ENCODE measurements around the gene COBL. TPM values are rescaled to one million over a fixed set of nuclear protein-coding genes. Genes with fewer than 3 reads are reported as not detected.

COBL gene
- total RNA-seq, 1 experiment from 2014 or later = not detected

GRCh38 chr7:51154201-51154600 is 162.4 kb downstream of the COBL start:
- Histone ChIP-seq H3K9me2 (replicated peaks; ENCODE audit: insufficient read depth, low read length) (no peaks in the 10 kb centered on the region), H3K4me1 (ENCODE audit: low read length) (no peaks in the 10 kb centered on the region), H3K9me3 (ENCODE audit: low read length) (no peaks in the 10 kb centered on the region), H2AFZ (ENCODE audit: low read length) (no peak overlapping the region), H3K9ac (ENCODE audit: low read length) (no peak overlapping the region), H3K4me3 (ENCODE audit: low read length) (no peak overlapping the region), H3K36me3 (ENCODE audit: insufficient read depth, low read length) (no peaks in the 10 kb centered on the region), H3K27me3 (ENCODE audit: low read length) (no peaks in the 10 kb centered on the region), H3K27ac (ENCODE audit: low read length) (no peak overlapping the region), H4K20me1 (ENCODE audit: insufficient read depth, low read depth, low read length) (no peaks in the 10 kb centered on the region), H3K79me2 (ENCODE audit: low read length) (no peaks in the 10 kb centered on the region), H3K4me2 (ENCODE audit: low read depth, low read length, poor library complexity, severe bottlenecking) (no peak overlapping the region)
- DNase-seq = no peak

GRCh38 chr7:51152706-51153200 is 163.9 kb downstream of the COBL start:
- H3K79me2 ChIP-seq (ENCODE audit: low read length) = no peaks in the 10 kb centered on the region
- H2AFZ ChIP-seq (ENCODE audit: low read length) = no peak overlapping the region
- H3K36me3 ChIP-seq (ENCODE audit: insufficient read depth, low read length) = no peaks in the 10 kb centered on the region
- H3K27me3 ChIP-seq (ENCODE audit: low read length) = no peaks in the 10 kb centered on the region
- DNase-seq = no peak
- no peak overlapping the region for H3K9ac ChIP-seq (ENCODE audit: low read length)
- H4K20me1 ChIP-seq (ENCODE audit: insufficient read depth, low read depth, low read length) = no peaks in the 10 kb centered on the region
- H3K4me2 ChIP-seq (ENCODE audit: low read depth, low read length, poor library complexity, severe bottlenecking) = no peak overlapping the region
- H3K4me3 ChIP-seq (ENCODE audit: low read length) = no peak overlapping the region
- no peaks in the 10 kb centered on the region for H3K9me2 ChIP-seq (replicated peaks; ENCODE audit: insufficient read depth, low read length)
- H3K4me1 ChIP-seq (ENCODE audit: low read length) = no peaks in the 10 kb centered on the region
- no peak overlapping the region for H3K27ac ChIP-seq (ENCODE audit: low read length)
- H3K9me3 ChIP-seq (ENCODE audit: low read length) = no peaks in the 10 kb centered on the region

- no peak overlapping the region for H3K4me2 ChIP-seq (ENCODE audit: low read depth, low read length, poor library complexity, severe bottlenecking)
Measured at GRCh38 chr7:51151455-51151854, 165.2 kb downstream of the COBL start.

GRCh38 chr7:51150193-51150592 is 166.4 kb downstream of the COBL start:
- no peak overlapping the region for H3K4me2 ChIP-seq (ENCODE audit: low read depth, low read length, poor library complexity, severe bottlenecking)
- no peaks in the 10 kb centered on the region for H3K36me3 ChIP-seq (ENCODE audit: insufficient read depth, low read length)
- no peak overlapping the region for H3K9ac ChIP-seq (ENCODE audit: low read length)
- no peak overlapping the region for H3K4me3 ChIP-seq (ENCODE audit: low read length)
- no peaks in the 10 kb centered on the region for H3K9me2 ChIP-seq (replicated peaks; ENCODE audit: insufficient read depth, low read length)
- no peaks in the 10 kb centered on the region for H4K20me1 ChIP-seq (ENCODE audit: insufficient read depth, low read depth, low read length)
- H3K9me3 ChIP-seq (ENCODE audit: low read length) = no peaks in the 10 kb centered on the region
- no peak for DNase-seq
- no peak overlapping the region for H3K27ac ChIP-seq (ENCODE audit: low read length)
- H3K27me3 ChIP-seq (ENCODE audit: low read length) = no peaks in the 10 kb centered on the region
- no peaks in the 10 kb centered on the region for H3K4me1 ChIP-seq (ENCODE audit: low read length)
- H2AFZ ChIP-seq (ENCODE audit: low read length) = no peak overlapping the region
- no peaks in the 10 kb centered on the region for H3K79me2 ChIP-seq (ENCODE audit: low read length)

More at GRCh38 chr7:51151455-51151854, 165.2 kb downstream of the COBL start:
- Histone ChIP-seq H3K9me3 (ENCODE audit: low read length) (no peaks in the 10 kb centered on the region), H3K9ac (ENCODE audit: low read length) (no peak overlapping the region), H3K4me1 (ENCODE audit: low read length) (no peaks in the 10 kb centered on the region), H3K27ac (ENCODE audit: low read length) (no peak overlapping the region), H3K27me3 (ENCODE audit: low read length) (no peaks in the 10 kb centered on the region), H3K79me2 (ENCODE audit: low read length) (no peaks in the 10 kb centered on the region), H3K4me3 (ENCODE audit: low read length) (no peak overlapping the region), H3K36me3 (ENCODE audit: insufficient read depth, low read length) (no peaks in the 10 kb centered on the region), H2AFZ (ENCODE audit: low read length) (no peak overlapping the region), H4K20me1 (ENCODE audit: insufficient read depth, low read depth, low read length) (no peaks in the 10 kb centered on the region), H3K9me2 (replicated peaks; ENCODE audit: insufficient read depth, low read length) (no peaks in the 10 kb centered on the region)
- DNase-seq = no peak

- Histone ChIP-seq H2AFZ (ENCODE audit: low read length) (no peak overlapping the region), H3K9ac (ENCODE audit: low read length) (no peak overlapping the region), H3K4me3 (ENCODE audit: low read length) (no peak overlapping the region), H3K36me3 (ENCODE audit: insufficient read depth, low read length) (no peaks in the 10 kb centered on the region), H3K27ac (ENCODE audit: low read length) (no peak overlapping the region), H3K9me3 (ENCODE audit: low read length) (no peaks in the 10 kb centered on the region), H3K9me2 (replicated peaks; ENCODE audit: insufficient read depth, low read length) (no peaks in the 10 kb centered on the region), H4K20me1 (ENCODE audit: insufficient read depth, low read depth, low read length) (no peaks in the 10 kb centered on the region), H3K79me2 (ENCODE audit: low read length) (no peaks in the 10 kb centered on the region), H3K27me3 (ENCODE audit: low read length) (no peaks in the 10 kb centered on the region), H3K4me1 (ENCODE audit: low read length) (no peaks in the 10 kb centered on the region), H3K4me2 (ENCODE audit: low read depth, low read length, poor library complexity, severe bottlenecking) (no peak overlapping the region)
- DNase-seq = no peak
Measured at GRCh38 chr7:51148216-51148615, 168.4 kb downstream of the COBL start.

- Histone ChIP-seq H3K9me3 (ENCODE audit: low read length) (no peaks in the 10 kb centered on the region), H3K9ac (ENCODE audit: low read length) (no peak overlapping the region), H3K4me3 (ENCODE audit: low read length) (no peak overlapping the region), H4K20me1 (ENCODE audit: insufficient read depth, low read depth, low read length) (no peaks in the 10 kb centered on the region), H3K27ac (ENCODE audit: low read length) (no peak overlapping the region), H2AFZ (ENCODE audit: low read length) (no peak overlapping the region), H3K9me2 (replicated peaks; ENCODE audit: insufficient read depth, low read length) (no peaks in the 10 kb centered on the region), H3K4me2 (ENCODE audit: low read depth, low read length, poor library complexity, severe bottlenecking) (no peak overlapping the region), H3K79me2 (ENCODE audit: low read length) (no peaks in the 10 kb centered on the region), H3K4me1 (ENCODE audit: low read length) (no peaks in the 10 kb centered on the region), H3K27me3 (ENCODE audit: low read length) (no peaks in the 10 kb centered on the region), H3K36me3 (ENCODE audit: insufficient read depth, low read length) (no peaks in the 10 kb centered on the region)
- DNase-seq = no peak
Measured at GRCh38 chr7:51146816-51147586, 169.6 kb downstream of the COBL start.

GRCh38 chr7:51144178-51144577 is 172.4 kb downstream of the COBL start:
- Histone ChIP-seq H3K79me2 (ENCODE audit: low read length) (no peaks in the 10 kb centered on the region), H3K4me1 (ENCODE audit: low read length) (no peaks in the 10 kb centered on the region), H3K4me3 (ENCODE audit: low read length) (no peak overlapping the region), H3K27me3 (ENCODE audit: low read length) (no peaks in the 10 kb centered on the region), H3K9ac (ENCODE audit: low read length) (no peak overlapping the region), H2AFZ (ENCODE audit: low read length) (no peak overlapping the region), H3K9me2 (replicated peaks; ENCODE audit: insufficient read depth, low read length) (no peaks in the 10 kb centered on the region), H3K36me3 (ENCODE audit: insufficient read depth, low read length) (no peaks in the 10 kb centered on the region), H4K20me1 (ENCODE audit: insufficient read depth, low read depth, low read length) (no peaks in the 10 kb centered on the region), H3K9me3 (ENCODE audit: low read length) (no peaks in the 10 kb centered on the region), H3K27ac (ENCODE audit: low read length) (no peak overlapping the region), H3K4me2 (ENCODE audit: low read depth, low read length, poor library complexity, severe bottlenecking) (no peak overlapping the region)
- DNase-seq = no peak

- Histone ChIP-seq H3K27ac (ENCODE audit: low read length) (no peak overlapping the region), H3K4me3 (ENCODE audit: low read length) (no peak overlapping the region), H3K27me3 (ENCODE audit: low read length) (no peaks in the 10 kb centered on the region), H2AFZ (ENCODE audit: low read length) (no peak overlapping the region), H4K20me1 (ENCODE audit: insufficient read depth, low read depth, low read length) (no peaks in the 10 kb centered on the region), H3K9ac (ENCODE audit: low read length) (no peak overlapping the region), H3K4me2 (ENCODE audit: low read depth, low read length, poor library complexity, severe bottlenecking) (no peak overlapping the region), H3K9me3 (ENCODE audit: low read length) (no peaks in the 10 kb centered on the region), H3K4me1 (ENCODE audit: low read length) (peaks cover 6% of the 10 kb centered on the region), H3K79me2 (ENCODE audit: low read length) (no peaks in the 10 kb centered on the region), H3K9me2 (replicated peaks; ENCODE audit: insufficient read depth, low read length) (no peaks in the 10 kb centered on the region), H3K36me3 (ENCODE audit: insufficient read depth, low read length) (no peaks in the 10 kb centered on the region)
- DNase-seq = no peak
Measured at GRCh38 chr7:51142741-51143385, 173.7 kb downstream of the COBL start.

Data from Karpas-422 (cell line).